Mesenchymal stem cell (in vitro differentiated cells and primary cell): Measurements from ENCODE around the gene SDF4.
A peak's percentile ranks its signal among the peaks of the same experiment; 100 is the strongest.

Experiments
- DNase-seq: peaks from one replicate; pipeline ENCODE4 v3.0.0-alpha.2; 2013
- H2AFZ ChIP-seq: one replicate; pipeline ENCODE4 v1.6.1; 2013; ENCODE audit warnings: low read depth, mild to moderate bottlenecking, control low read depth, inconsistent platforms, low read length, moderate library complexity
- H2AK5ac ChIP-seq: 2 replicates; pipeline ENCODE4 v1.6.1; 2013; ENCODE audit warnings: low read length, moderate library complexity, mild to moderate bottlenecking, inconsistent platforms; ENCODE audit not compliant: severe bottlenecking
- H2BK120ac ChIP-seq: one replicate; pipeline ENCODE4 v1.6.1; 2013; ENCODE audit warnings: low read depth, mild to moderate bottlenecking, inconsistent platforms, low read length, moderate library complexity
- H2BK12ac ChIP-seq, 2 experiments: one replicate each; pipeline ENCODE4 v1.6.1; 2013; ENCODE audit warnings: inconsistent platforms in 2 of 2, low read length in 2 of 2, mild to moderate bottlenecking in 2 of 2, moderate library complexity in 2 of 2, control low read depth in 1 of 2
- H2BK15ac ChIP-seq: one replicate; pipeline ENCODE4 v1.6.1; 2013; ENCODE audit warnings: mild to moderate bottlenecking, low read depth, inconsistent platforms; ENCODE audit not compliant: poor library complexity, severe bottlenecking
- H2BK5ac ChIP-seq: 2 replicates; pipeline ENCODE4 v1.6.1; 2013; ENCODE audit warnings: low read depth, mild to moderate bottlenecking, low read length, control low read depth, inconsistent platforms; ENCODE audit not compliant: poor library complexity, severe bottlenecking
- H3K14ac ChIP-seq, 2 experiments: one replicate each; pipeline ENCODE4 v1.6.1; 2013; ENCODE audit warnings: inconsistent platforms in 2 of 2, low read length in 2 of 2, control low read depth in 1 of 2, mild to moderate bottlenecking in 1 of 2, moderate library complexity in 1 of 2
- H3K18ac ChIP-seq, 2 experiments: one replicate each; pipeline ENCODE4 v1.6.1; 2013; ENCODE audit warnings: inconsistent platforms in 2 of 2, low read length in 2 of 2, control low read depth in 1 of 2, low read depth in 1 of 2, mild to moderate bottlenecking in 1 of 2
- H3K23ac ChIP-seq, 2 experiments: one replicate each; pipeline ENCODE4 v1.6.1; 2013; ENCODE audit warnings: inconsistent platforms in 2 of 2, low read length in 2 of 2, mild to moderate bottlenecking in 2 of 2, moderate library complexity in 2 of 2, control low read depth in 1 of 2
- H3K27ac ChIP-seq: 2 replicates; pipeline ENCODE4 v1.5.1; 2013; ENCODE audit warnings: mild to moderate bottlenecking, moderate library complexity, low read length, control low read depth, inconsistent platforms; ENCODE audit not compliant: poor library complexity, severe bottlenecking
- H3K27me3 ChIP-seq, 2 experiments: 2 replicates each; pipeline versions ENCODE4 v1.6.1 to v1.7.0; 2013; ENCODE audit warnings: low read length in 2 of 2, mild to moderate bottlenecking in 2 of 2, moderate library complexity in 2 of 2, control low read depth in 1 of 2, inconsistent platforms in 1 of 2; ENCODE audit not compliant: control insufficient read depth in 1 of 2, insufficient read depth in 1 of 2
- H3K36me3 ChIP-seq, 2 experiments: 2 replicates each; pipeline versions ENCODE4 v1.6.1 to v1.7.0; 2013; ENCODE audit warnings: low read length in 2 of 2, control low read depth in 1 of 2, inconsistent platforms in 1 of 2, low read depth in 1 of 2, mild to moderate bottlenecking in 1 of 2; ENCODE audit not compliant: insufficient read depth in 2 of 2, control insufficient read depth in 1 of 2
- H3K4ac ChIP-seq, 2 experiments: one replicate each; pipeline ENCODE4 v1.6.1; 2013; ENCODE audit warnings: inconsistent platforms in 2 of 2, low read length in 2 of 2, mild to moderate bottlenecking in 2 of 2, moderate library complexity in 2 of 2, control low read depth in 1 of 2, low read depth in 1 of 2
- H3K4me1 ChIP-seq: 2 replicates; pipeline ENCODE4 v1.6.1; 2013; ENCODE audit warnings: low read depth, low read length, control low read depth; ENCODE audit not compliant: control insufficient read depth, insufficient read depth
- H3K4me2 ChIP-seq: 2 replicates; pipeline ENCODE4 v1.6.1; 2013; ENCODE audit warnings: low read length, mild to moderate bottlenecking, inconsistent platforms; ENCODE audit not compliant: poor library complexity, severe bottlenecking
- H3K4me3 ChIP-seq, 2 experiments: 2 replicates each; pipeline versions ENCODE4 v1.5.1 to v1.7.0; 2013; ENCODE audit warnings: low read length in 2 of 2, mild to moderate bottlenecking in 2 of 2, control low read depth in 1 of 2, low read depth in 1 of 2; ENCODE audit not compliant: insufficient read depth in 1 of 2
- H3K79me1 ChIP-seq: replicated peaks from 2 replicates; pipeline ENCODE4 v1.6.1; 2013; ENCODE audit warnings: mild to moderate bottlenecking, control low read depth, low read length, inconsistent platforms; ENCODE audit not compliant: poor library complexity, severe bottlenecking
- H3K9ac ChIP-seq: 2 replicates; pipeline ENCODE4 v1.7.0; 2013; ENCODE audit warnings: mild to moderate bottlenecking, low read length, moderate library complexity
- H3K9me3 ChIP-seq: 2 replicates; pipeline ENCODE4 v1.7.0; 2013; ENCODE audit warnings: mild to moderate bottlenecking, low read length; ENCODE audit not compliant: control insufficient read depth
- H4K8ac ChIP-seq: one replicate; pipeline ENCODE4 v1.6.1; 2013; ENCODE audit warnings: inconsistent platforms, mild to moderate bottlenecking, low read length, moderate library complexity
- H4K91ac ChIP-seq: one replicate; pipeline ENCODE4 v1.6.1; 2013; ENCODE audit warnings: mild to moderate bottlenecking, low read length, inconsistent platforms
- WGBS: methylation state at CpG from one replicate; pipeline ENCODE4 v1.1.7; 2013; ENCODE audit warnings: mixed read lengths; 5-methylcytosine and 5-hydroxymethylcytosine counted together

The SDF4 gene

DNA sequence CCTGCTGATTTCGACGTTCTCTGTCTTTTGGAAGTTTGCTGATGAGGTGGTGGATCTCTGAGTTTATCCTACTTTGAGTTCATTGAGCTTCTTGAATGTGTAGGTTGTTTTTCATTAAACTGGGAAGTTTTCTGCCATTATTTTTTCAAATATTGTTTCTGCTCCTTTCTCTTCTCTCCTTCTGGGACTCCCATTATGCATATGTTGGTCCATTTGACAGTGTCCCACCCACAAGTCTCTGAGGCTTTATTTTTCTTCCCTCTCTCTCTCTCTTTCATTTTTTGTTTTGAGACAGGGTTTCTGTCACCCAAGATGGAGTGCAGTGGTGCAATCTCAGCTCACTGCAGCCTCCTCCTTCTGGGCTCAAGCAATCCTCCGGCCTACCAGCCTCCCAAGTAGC is 37.1 kb downstream of the SDF4 start:
- WGBS: 96% methylated on average over 3 of the region's 3 CpGs
- H3K9me3 ChIP-seq: peaks cover 8% of the 10 kb centered on the region

DNA sequence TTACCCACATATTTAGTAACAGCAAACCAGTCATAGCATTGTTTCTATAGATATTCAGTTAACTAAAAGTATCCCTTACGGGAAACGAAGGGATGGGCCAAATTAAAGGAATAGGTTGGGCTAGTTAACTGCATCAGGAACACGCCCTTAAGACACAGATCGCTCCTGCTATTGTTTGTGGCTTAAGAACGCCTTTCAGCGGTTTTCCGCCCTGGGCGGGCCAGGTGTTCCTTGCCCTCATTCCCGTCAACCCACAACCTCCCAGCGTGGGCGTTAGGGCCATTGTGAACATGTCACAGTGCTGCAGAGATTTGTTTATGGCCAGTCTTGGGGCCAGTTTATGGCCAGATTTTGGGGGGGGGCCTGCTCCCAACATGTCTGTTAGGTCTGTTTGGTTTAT is 40.1 kb downstream of the SDF4 start:
- Histone ChIP-seq H2BK5ac (no peak overlapping the region), H3K9ac (no peak overlapping the region), H2BK120ac (no peak overlapping the region), H3K23ac (no peak overlapping the region), H3K18ac (no peak overlapping the region), H2AK5ac (no peak overlapping the region), H4K8ac (no peak overlapping the region), H2BK15ac (no peak overlapping the region), H2AFZ (no peak overlapping the region), H2BK12ac (no peak overlapping the region), H3K4ac (no peak overlapping the region), H3K4me2 (no peak overlapping the region), H3K27me3 (peaks cover 0 to 13% of the 10 kb centered on the region in 2 experiments), H3K4me1 (peaks cover 2% of the 10 kb centered on the region), H3K79me1 (no peaks in the 10 kb centered on the region), H3K36me3 (no peaks in the 10 kb centered on the region), H3K4me3 (no peak overlapping the region), H3K27ac (no peak overlapping the region), H3K14ac (no peak overlapping the region), H3K9me3 (peaks cover 8% of the 10 kb centered on the region), H4K91ac (no peak overlapping the region)
- DNase-seq: no peak
- 85% methylated on average over 10 of the region's 11 CpGs for WGBS

More for the DNA sequence above, 37.1 kb downstream of the SDF4 start:
- no peak overlapping the region for H3K23ac ChIP-seq
- H2AK5ac ChIP-seq: no peak overlapping the region
- no peak for DNase-seq
- no peak overlapping the region for H2BK120ac ChIP-seq
- no peak overlapping the region for H4K91ac ChIP-seq
- no peak overlapping the region for H3K4me2 ChIP-seq
- H3K18ac ChIP-seq: no peak overlapping the region
- H3K79me1 ChIP-seq: no peaks in the 10 kb centered on the region
- no peak overlapping the region for H3K4ac ChIP-seq
- no peak overlapping the region for H4K8ac ChIP-seq
- peaks cover 0 to 16% of the 10 kb centered on the region in 2 experiments for H3K27me3 ChIP-seq
- H3K4me3 ChIP-seq: no peak overlapping the region
- no peak overlapping the region for H2AFZ ChIP-seq
- no peak overlapping the region for H2BK15ac ChIP-seq
- peaks cover 10% of the 10 kb centered on the region for H3K4me1 ChIP-seq
- H3K9ac ChIP-seq: no peak overlapping the region
- H3K14ac ChIP-seq: no peak overlapping the region
- no peak overlapping the region for H2BK12ac ChIP-seq
- H3K27ac ChIP-seq: no peak overlapping the region
- H2BK5ac ChIP-seq: no peak overlapping the region
- H3K36me3 ChIP-seq: no peaks in the 10 kb centered on the region

DNA sequence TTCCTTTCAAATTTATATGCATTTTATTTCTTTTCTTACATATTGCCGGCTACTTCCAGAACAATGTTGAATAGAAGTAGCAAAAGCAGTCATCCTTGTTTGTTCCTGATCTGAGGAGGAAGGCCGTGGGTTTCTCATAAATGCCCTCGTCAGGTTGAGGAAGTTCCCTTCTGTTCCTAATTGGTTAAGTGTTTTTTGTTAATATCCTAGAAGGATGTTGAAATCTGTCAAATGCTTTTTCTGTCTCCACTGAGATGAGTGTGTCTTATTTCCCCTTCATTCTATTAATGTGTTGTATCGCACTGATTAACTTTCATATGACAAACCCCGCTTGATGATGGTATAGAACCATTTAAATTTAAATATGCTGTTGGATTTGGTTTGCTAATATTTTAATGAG is 42.7 kb downstream of the SDF4 start:
- Histone ChIP-seq H2AFZ (no peak overlapping the region), H3K4ac (no peak overlapping the region), H2BK5ac (no peak overlapping the region), H3K4me1 (peaks cover 5% of the 10 kb centered on the region), H2BK15ac (no peak overlapping the region), H3K27me3 (peaks cover 0 to 19% of the 10 kb centered on the region in 2 experiments), H2BK120ac (no peak overlapping the region), H2BK12ac (no peak overlapping the region), H3K23ac (no peak overlapping the region), H3K79me1 (no peaks in the 10 kb centered on the region), H4K91ac (no peak overlapping the region), H3K14ac (no peak overlapping the region), H3K9ac (no peak overlapping the region), H3K36me3 (no peaks in the 10 kb centered on the region), H3K18ac (no peak overlapping the region), H3K4me2 (no peak overlapping the region), H4K8ac (no peak overlapping the region), H2AK5ac (no peak overlapping the region), H3K27ac (no peak overlapping the region), H3K4me3 (no peak overlapping the region), H3K9me3 (peaks cover under 1% of the 10 kb centered on the region)
- 89% methylated on average over 5 of the region's 5 CpGs for WGBS
- DNase-seq: no peak

DNA sequence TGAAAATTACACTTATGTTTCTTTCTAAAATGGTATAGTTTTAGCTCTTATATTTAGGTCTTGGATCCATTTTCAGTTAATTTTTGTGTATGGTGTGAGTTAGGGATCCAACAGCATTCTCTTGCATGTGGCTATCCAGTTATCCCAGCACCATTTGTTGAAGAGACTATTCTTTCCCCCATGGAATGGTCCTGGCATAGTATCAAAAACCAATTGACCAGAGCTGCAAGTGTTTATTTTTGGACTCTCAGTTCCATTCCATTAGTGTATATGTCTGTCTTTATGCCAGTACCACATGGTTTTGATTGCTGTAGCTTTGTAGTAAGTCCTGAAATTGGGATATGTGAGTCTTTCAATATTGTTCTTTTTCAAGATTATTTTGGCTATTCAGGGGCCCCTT is 43.9 kb downstream of the SDF4 start:
- Histone ChIP-seq H3K4me1 (peaks cover 5% of the 10 kb centered on the region), H3K9me3 (no peaks in the 10 kb centered on the region), H4K8ac (no peak overlapping the region), H2BK12ac (no peak overlapping the region), H3K18ac (no peak overlapping the region), H3K36me3 (no peaks in the 10 kb centered on the region), H2AFZ (no peak overlapping the region), H3K27me3 (peaks cover 0 to 31% of the 10 kb centered on the region in 2 experiments), H4K91ac (no peak overlapping the region), H2BK5ac (no peak overlapping the region), H3K4ac (no peak overlapping the region), H2AK5ac (no peak overlapping the region), H2BK120ac (no peak overlapping the region), H2BK15ac (no peak overlapping the region), H3K23ac (no peak overlapping the region), H3K4me2 (no peak overlapping the region), H3K79me1 (no peaks in the 10 kb centered on the region), H3K9ac (no peak overlapping the region), H3K4me3 (no peak overlapping the region), H3K27ac (no peak overlapping the region), H3K14ac (no peak overlapping the region)
- DNase-seq: peak; percentile 36
